Measurements from ENCODE around the gene SLC23A2. TPM values are rescaled to one million over a fixed set of nuclear protein-coding genes. Genes with fewer than 3 reads are reported as not detected.

Gene SLC23A2
- total and polyA plus RNA-seq, 4 donors = 54.6 to 67.8 (median 59.4) TPM

DNA sequence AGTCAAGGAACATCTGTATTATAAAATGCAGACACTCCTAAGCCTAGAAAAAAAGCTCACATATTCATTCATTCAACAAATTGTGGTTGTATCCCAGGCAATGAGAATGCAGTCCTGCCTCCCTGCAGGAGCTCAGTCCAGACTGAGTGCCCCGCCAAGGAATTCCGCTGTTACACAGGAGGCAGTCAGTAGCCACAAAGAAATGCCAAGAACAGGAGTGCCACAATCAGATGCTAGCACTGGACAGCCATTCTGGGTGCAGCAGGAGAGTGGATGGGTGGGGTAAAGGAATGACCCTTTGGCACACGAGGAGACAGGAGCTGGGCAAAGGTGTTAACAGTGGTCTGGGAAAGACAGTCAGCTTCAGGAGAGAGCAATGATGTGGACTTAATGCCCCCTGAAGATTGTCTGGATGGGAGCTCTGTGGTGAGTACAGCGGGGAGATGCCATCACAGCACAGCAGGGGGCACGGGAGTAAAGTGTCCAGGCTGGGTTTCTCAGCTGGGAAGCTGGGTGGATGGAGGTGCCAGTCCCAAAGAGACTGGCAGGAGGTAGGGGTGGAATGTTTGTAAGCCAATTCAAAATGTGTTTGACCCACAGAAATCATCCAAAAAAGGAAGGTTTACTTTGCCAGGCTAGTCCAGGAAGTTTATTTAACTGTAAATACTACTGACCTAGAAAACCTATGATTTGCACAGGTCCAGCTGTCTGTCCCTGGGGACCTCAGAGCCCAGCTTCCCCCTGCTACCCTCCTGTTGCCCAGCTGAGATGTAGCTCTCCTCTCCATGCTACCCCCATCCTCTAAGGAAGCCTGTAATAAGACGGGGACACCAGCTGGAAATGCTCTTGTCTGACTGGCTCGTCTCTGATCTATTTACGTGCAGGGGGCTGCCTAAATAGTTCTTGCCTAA, 84.1 kb downstream of the SLC23A2 start:
- H3K27me3 ChIP-seq (ENCODE audit: control insufficient read depth, insufficient read depth, low read length) = no peaks in the 10 kb centered on the region
- H3K27ac ChIP-seq (ENCODE audit: low read depth, low read length) = no peak overlapping the region
- 32% methylated on average over 5 of the region's 8 CpGs for WGBS (ENCODE audit: insufficient coverage)
- H3K36me3 ChIP-seq (ENCODE audit: control insufficient read depth, insufficient read depth, low read length) = peaks cover 9% of the 10 kb centered on the region
- peaks cover 9% of the 10 kb centered on the region for H3K4me1 ChIP-seq (ENCODE audit: control insufficient read depth, insufficient read depth, low read length)
- no peaks in the 10 kb centered on the region for H3K9me3 ChIP-seq (ENCODE audit: control insufficient read depth, insufficient read depth, low read length)
- no peak overlapping the region for H3K4me3 ChIP-seq (ENCODE audit: low read depth, low read length)
- peak in 1 of 6 donors; percentile 50 for DNase-seq (ENCODE audit: low read depth in 4 of 6, low spot score in 6 of 6)

DNA sequence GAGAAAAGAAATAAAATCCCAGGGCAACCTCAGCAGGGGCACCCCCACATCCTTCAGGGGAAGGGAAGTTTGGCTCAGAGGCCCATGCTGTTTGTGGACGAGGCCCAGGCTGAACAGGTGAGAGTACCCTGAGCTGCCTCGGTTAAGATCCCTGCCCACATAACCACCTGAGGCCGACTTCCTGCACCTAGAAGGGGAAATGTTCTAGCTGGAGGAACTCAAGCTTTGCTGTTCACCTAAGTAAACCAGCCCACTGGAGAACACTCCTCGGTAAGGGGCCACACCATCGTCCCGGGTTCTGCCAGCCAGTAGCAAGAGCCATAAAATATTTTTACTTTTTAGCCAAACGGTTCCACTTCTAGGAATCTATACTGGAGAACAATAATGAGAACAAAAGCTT, 88.2 kb downstream of the SLC23A2 start:
- no peak for DNase-seq (ENCODE audit: low read depth in 4 of 6, low spot score in 6 of 6)
- H3K4me3 ChIP-seq (ENCODE audit: low read depth, low read length) = no peak overlapping the region
- WGBS (ENCODE audit: insufficient coverage) = 100% methylated on average over 1 of the region's 7 CpGs
- no peaks in the 10 kb centered on the region for H3K9me3 ChIP-seq (ENCODE audit: control insufficient read depth, insufficient read depth, low read length)
- peaks cover 10% of the 10 kb centered on the region for H3K36me3 ChIP-seq (ENCODE audit: control insufficient read depth, insufficient read depth, low read length)
- no peak overlapping the region for H3K27ac ChIP-seq (ENCODE audit: low read depth, low read length)
- H3K4me1 ChIP-seq (ENCODE audit: control insufficient read depth, insufficient read depth, low read length) = peaks cover 9% of the 10 kb centered on the region
- H3K27me3 ChIP-seq (ENCODE audit: control insufficient read depth, insufficient read depth, low read length) = no peaks in the 10 kb centered on the region

DNA sequence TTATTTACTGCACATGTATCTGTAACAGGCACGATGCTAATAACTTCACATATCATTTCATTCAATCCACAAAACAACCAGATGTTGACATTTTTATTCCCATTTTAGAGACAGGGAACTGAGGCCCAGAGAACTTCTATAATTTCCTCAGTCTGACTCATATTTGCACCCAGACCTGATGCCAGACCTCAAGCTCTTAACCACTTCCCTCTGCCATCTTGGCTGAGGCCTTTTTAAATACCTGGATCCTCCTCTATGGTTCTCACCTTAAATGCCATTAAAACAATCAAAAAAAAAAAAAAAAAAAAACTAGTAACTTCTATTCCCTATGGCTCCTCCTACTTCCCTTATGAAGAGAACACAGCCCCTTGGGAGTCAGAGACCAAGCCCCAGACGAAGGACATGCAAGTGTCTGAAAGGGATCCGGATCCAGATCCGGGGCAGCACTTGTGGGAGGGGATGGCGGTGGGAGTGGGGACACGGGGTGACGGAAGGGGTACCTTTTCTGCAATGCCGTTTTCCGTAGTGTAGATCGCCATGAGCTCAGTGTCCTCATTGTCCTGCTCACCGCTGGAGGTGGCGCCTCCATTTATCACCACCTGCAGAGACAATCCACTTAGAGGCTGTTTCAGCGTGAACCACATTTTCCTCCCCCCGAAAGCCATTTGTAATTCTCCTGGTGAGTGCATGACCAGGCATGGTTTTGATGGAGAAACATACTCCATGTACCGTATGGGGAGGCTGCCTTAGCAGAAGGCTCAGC, 88.7 kb downstream of the SLC23A2 start:
- H3K9me3 ChIP-seq (ENCODE audit: control insufficient read depth, insufficient read depth, low read length) = no peaks in the 10 kb centered on the region
- H3K4me3 ChIP-seq (ENCODE audit: low read depth, low read length) = no peak overlapping the region
- H3K4me1 ChIP-seq (ENCODE audit: control insufficient read depth, insufficient read depth, low read length) = peaks cover 8% of the 10 kb centered on the region
- H3K27ac ChIP-seq (ENCODE audit: low read depth, low read length) = no peak overlapping the region
- no peaks in the 10 kb centered on the region for H3K27me3 ChIP-seq (ENCODE audit: control insufficient read depth, insufficient read depth, low read length)
- 71% methylated on average over 8 of the region's 15 CpGs for WGBS (ENCODE audit: insufficient coverage)
- peaks cover 10% of the 10 kb centered on the region for H3K36me3 ChIP-seq (ENCODE audit: control insufficient read depth, insufficient read depth, low read length)
- no peak for DNase-seq (ENCODE audit: low read depth in 4 of 6, low spot score in 6 of 6)

DNA sequence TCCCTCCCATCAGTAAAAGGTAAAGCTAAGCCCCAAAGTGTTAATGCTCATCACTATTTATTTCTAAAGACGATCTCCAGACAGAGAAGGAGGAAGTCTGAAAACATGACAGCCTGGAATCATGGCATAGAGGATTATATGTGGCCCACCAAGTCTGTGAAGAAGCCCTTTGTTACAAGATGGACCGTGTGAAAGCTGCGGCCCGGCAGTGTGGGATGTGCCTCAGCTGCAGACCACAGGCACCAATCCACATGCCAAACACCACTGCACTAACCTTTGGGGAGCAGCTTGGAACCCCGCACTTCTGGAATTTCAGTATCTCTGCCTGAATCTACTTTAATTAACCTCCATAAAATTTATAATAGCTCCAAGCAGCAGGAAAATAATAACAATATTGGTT, 90.4 kb downstream of the SLC23A2 start:
- no peak overlapping the region for H3K27ac ChIP-seq (ENCODE audit: low read depth, low read length)
- WGBS (ENCODE audit: insufficient coverage) = 58% methylated on average over 3 of the region's 5 CpGs

DNA sequence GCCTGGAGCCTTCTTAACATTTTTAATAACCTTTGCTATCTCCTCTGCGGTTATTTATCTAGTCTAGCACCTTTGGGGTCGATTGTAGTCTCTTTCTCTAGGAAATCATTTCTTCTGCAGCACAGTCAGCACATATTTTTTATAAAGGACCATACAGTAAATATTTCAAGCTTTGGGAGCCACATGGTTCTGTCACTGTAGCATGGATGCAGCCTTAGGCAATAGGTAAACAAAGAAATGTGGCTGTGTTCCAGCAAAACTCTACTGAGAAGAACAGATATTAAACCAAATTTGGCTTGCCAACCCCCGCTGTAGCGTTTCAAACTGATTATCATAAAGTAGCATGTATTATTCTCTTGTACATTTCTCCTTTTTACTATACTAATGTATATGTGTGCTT, 95.7 kb downstream of the SLC23A2 start:
- H3K4me3 ChIP-seq (ENCODE audit: low read depth, low read length) = no peak overlapping the region
- H3K36me3 ChIP-seq (ENCODE audit: control insufficient read depth, insufficient read depth, low read length) = peaks cover 16% of the 10 kb centered on the region
- H3K4me1 ChIP-seq (ENCODE audit: control insufficient read depth, insufficient read depth, low read length) = peaks cover 6% of the 10 kb centered on the region
- no peaks in the 10 kb centered on the region for H3K9me3 ChIP-seq (ENCODE audit: control insufficient read depth, insufficient read depth, low read length)
- H3K27me3 ChIP-seq (ENCODE audit: control insufficient read depth, insufficient read depth, low read length) = no peaks in the 10 kb centered on the region
- peak in 1 of 6 donors; percentile 76 for DNase-seq (ENCODE audit: low read depth in 4 of 6, low spot score in 6 of 6)
- H3K27ac ChIP-seq (ENCODE audit: low read depth, low read length) = no peak overlapping the region
- 60% methylated on average over 1 of the region's 4 CpGs for WGBS (ENCODE audit: insufficient coverage)

More for the DNA sequence above, 90.4 kb downstream of the SLC23A2 start:
- DNase-seq (ENCODE audit: low read depth in 4 of 6, low spot score in 6 of 6) = peak in 1 of 6 donors; percentile 40
- Histone ChIP-seq H3K4me3 (ENCODE audit: low read depth, low read length) (no peak overlapping the region), H3K36me3 (ENCODE audit: control insufficient read depth, insufficient read depth, low read length) (peaks cover 10% of the 10 kb centered on the region), H3K27me3 (ENCODE audit: control insufficient read depth, insufficient read depth, low read length) (no peaks in the 10 kb centered on the region), H3K4me1 (ENCODE audit: control insufficient read depth, insufficient read depth, low read length) (peaks cover 2% of the 10 kb centered on the region), H3K9me3 (ENCODE audit: control insufficient read depth, insufficient read depth, low read length) (no peaks in the 10 kb centered on the region)

DNA sequence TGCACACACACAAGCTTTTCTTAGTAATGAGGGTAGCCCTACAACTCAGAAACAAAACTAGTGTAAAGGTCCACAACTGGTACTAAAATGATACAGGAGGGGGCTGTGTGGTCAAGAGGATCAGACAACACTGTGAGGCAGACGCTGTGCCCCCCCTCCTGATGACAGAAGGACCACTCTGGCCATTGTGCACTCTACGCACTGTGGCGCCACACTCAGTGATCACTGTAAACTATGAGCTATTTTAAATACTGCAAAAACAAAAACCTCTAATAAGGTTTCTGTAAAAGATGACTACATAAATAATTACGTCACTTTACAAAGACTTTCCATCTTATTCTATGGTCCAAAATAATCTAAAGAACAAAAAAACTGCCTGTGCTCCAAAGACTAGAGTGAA, 96.1 kb downstream of the SLC23A2 start:
- Histone ChIP-seq H3K4me3 (ENCODE audit: low read depth, low read length) (no peak overlapping the region), H3K27ac (ENCODE audit: low read depth, low read length) (no peak overlapping the region), H3K9me3 (ENCODE audit: control insufficient read depth, insufficient read depth, low read length) (no peaks in the 10 kb centered on the region), H3K4me1 (ENCODE audit: control insufficient read depth, insufficient read depth, low read length) (peaks cover 6% of the 10 kb centered on the region), H3K36me3 (ENCODE audit: control insufficient read depth, insufficient read depth, low read length) (peaks cover 18% of the 10 kb centered on the region), H3K27me3 (ENCODE audit: control insufficient read depth, insufficient read depth, low read length) (no peaks in the 10 kb centered on the region)
- DNase-seq (ENCODE audit: low read depth in 4 of 6, low spot score in 6 of 6) = no peak
- 90% methylated on average over 2 of the region's 4 CpGs for WGBS (ENCODE audit: insufficient coverage)

DNA sequence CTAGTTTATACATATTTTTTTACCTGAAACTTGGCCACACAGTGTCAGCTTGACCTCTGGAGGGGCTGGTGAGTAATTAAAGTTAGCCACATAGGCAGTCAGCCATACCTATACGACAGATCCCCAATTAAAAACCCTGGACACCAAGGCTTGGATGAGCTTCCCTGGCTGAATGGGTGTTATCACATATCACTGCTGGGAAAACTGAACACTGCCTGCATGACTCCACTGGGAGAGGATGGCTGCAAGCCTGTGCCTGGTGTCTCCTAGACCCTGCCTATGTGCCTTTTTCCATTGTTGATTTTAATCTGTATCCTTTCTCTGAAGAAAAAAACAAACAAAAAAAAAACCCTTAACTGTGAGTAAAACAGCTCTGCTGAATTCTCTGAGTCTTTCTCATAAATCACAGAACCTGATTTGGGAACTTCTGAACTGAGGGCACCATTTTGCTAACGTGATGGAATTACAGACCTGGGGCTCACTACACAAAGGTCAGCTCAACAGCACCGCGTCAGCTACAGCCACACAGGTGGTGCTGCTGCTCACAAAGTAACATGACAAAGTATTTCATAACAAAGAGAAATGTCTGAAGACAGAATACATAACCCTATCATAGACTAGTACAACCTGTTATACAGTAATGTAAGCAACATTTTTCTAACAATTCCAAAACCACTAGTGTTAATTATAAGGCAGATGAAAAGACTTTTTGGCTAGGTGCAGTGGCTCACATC, 97.0 kb downstream of the SLC23A2 start:
- Histone ChIP-seq H3K9me3 (ENCODE audit: control insufficient read depth, insufficient read depth, low read length) (no peaks in the 10 kb centered on the region), H3K27ac (ENCODE audit: low read depth, low read length) (no peak overlapping the region), H3K4me1 (ENCODE audit: control insufficient read depth, insufficient read depth, low read length) (peaks cover 6% of the 10 kb centered on the region), H3K27me3 (ENCODE audit: control insufficient read depth, insufficient read depth, low read length) (no peaks in the 10 kb centered on the region), H3K4me3 (ENCODE audit: low read depth, low read length) (no peak overlapping the region), H3K36me3 (ENCODE audit: control insufficient read depth, insufficient read depth, low read length) (peaks cover 20% of the 10 kb centered on the region)
- DNase-seq (ENCODE audit: low read depth in 4 of 6, low spot score in 6 of 6) = no peak
- 73% methylated on average over 2 of the region's 4 CpGs for WGBS (ENCODE audit: insufficient coverage)

DNA sequence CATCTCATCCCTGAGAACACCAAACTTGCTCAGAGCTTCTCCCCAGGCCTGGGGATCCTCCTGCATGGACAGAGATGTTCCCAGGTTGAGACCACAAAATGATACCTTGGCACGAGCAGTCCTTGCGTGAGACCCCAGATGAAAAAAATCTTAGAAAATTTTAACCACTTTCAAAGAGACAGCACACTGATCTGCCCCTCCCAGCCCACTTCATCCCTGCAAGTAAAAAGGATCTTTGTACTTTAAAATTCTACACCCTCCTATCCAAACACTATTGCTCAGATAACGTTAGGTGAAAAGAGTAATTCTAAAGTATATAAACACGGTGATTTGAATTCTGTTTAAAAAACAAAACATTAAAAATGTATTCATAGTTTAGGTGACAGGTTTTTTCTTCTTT, 98.5 kb downstream of the SLC23A2 start:
- no peak overlapping the region for H3K27ac ChIP-seq (ENCODE audit: low read depth, low read length)
- H3K9me3 ChIP-seq (ENCODE audit: control insufficient read depth, insufficient read depth, low read length) = no peaks in the 10 kb centered on the region
- no peak for DNase-seq (ENCODE audit: low read depth in 4 of 6, low spot score in 6 of 6)
- no peak overlapping the region for H3K4me3 ChIP-seq (ENCODE audit: low read depth, low read length)
- no peaks in the 10 kb centered on the region for H3K27me3 ChIP-seq (ENCODE audit: control insufficient read depth, insufficient read depth, low read length)
- H3K4me1 ChIP-seq (ENCODE audit: control insufficient read depth, insufficient read depth, low read length) = peaks cover 14% of the 10 kb centered on the region
- peaks cover 34% of the 10 kb centered on the region for H3K36me3 ChIP-seq (ENCODE audit: control insufficient read depth, insufficient read depth, low read length)
- 100% methylated on average over 2 of the region's 4 CpGs for WGBS (ENCODE audit: insufficient coverage)

DNA sequence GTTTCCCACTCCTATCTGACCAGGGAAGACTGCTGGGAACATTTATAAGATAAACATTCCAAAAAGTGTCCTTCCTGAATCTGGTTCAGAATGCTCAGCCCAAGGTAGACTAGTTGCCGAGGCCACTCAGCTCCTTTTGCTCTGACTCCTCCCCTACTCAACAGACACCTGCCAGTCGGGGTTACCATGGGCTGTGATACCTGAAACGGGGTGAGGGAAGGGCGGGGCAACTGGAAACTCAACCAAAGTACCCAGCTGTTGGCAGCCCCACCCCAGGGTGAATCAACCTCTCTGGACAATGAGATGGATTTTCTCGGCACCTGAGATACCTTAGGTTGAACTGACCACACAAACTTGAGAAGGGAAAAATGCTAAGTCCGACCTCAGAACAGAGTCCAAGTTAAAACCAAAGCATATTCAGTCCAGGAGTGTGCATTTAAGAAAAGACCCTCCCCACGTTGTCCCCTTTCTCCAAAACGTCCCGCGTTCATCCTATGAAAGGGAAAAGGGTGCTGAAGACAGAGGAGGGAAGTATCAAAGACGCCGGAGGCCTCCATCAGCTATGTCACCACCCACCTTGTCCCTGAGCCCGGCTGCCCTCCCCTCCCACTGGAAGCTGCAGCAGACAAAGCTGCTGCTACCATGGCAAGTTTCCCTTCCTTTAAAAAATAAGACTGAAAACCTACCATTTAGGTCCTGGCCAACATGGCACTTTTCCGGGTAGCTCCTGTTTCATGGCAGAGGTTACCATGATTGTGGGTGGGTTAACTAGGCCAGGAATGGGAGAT, 100.1 kb downstream of the SLC23A2 start:
- Histone ChIP-seq H3K27ac (ENCODE audit: low read depth, low read length) (no peak overlapping the region), H3K4me3 (ENCODE audit: low read depth, low read length) (no peak overlapping the region), H3K27me3 (ENCODE audit: control insufficient read depth, insufficient read depth, low read length) (no peaks in the 10 kb centered on the region), H3K9me3 (ENCODE audit: control insufficient read depth, insufficient read depth, low read length) (no peaks in the 10 kb centered on the region), H3K4me1 (ENCODE audit: control insufficient read depth, insufficient read depth, low read length) (peaks cover 28% of the 10 kb centered on the region), H3K36me3 (ENCODE audit: control insufficient read depth, insufficient read depth, low read length) (peaks cover 49% of the 10 kb centered on the region)
- WGBS (ENCODE audit: insufficient coverage) = 90% methylated on average over 4 of the region's 14 CpGs
- DNase-seq (ENCODE audit: low read depth in 4 of 6, low spot score in 6 of 6) = no peak

Data from spinal cord (tissue), 10 donors.